ENCODE results near the gene SLX4. TPM values are rescaled to one million over a fixed set of nuclear protein-coding genes. Genes with fewer than 3 reads are reported as not detected.

The SLX4 gene
- total RNA-seq, 1 experiment from 2014 or later: 5.1 TPM

- Histone ChIP-seq H3K9ac (ENCODE audit: low read length) (no peak overlapping the region), H3K9me3 (ENCODE audit: low read length) (no peaks in the 10 kb centered on the region), H3K27ac (ENCODE audit: low read length) (no peak overlapping the region), H3K4me3 (ENCODE audit: low read length) (no peak overlapping the region), H3K4me2 (ENCODE audit: low read length) (no peak overlapping the region), H3K9me2 (replicated peaks; ENCODE audit: low read length) (no peaks in the 10 kb centered on the region), H3K36me3 (ENCODE audit: low read depth, low read length) (no peaks in the 10 kb centered on the region), H2AFZ (ENCODE audit: low read length) (no peak overlapping the region), H3K27me3 (ENCODE audit: low read length) (no peaks in the 10 kb centered on the region), H3F3A (ENCODE audit: low read length, unreplicated experiment) (no peaks in the 10 kb centered on the region), H4K20me1 (ENCODE audit: low read length) (no peaks in the 10 kb centered on the region), H3K79me2 (ENCODE audit: low read length) (no peaks in the 10 kb centered on the region), H3K4me1 (ENCODE audit: insufficient read depth, low read length) (no peaks in the 10 kb centered on the region)
- ChIA-PET CTCF (no interaction called here), POLR2A (ENCODE audit: unreplicated experiment) (no interaction called here)
- ATAC-seq: no peak
- no peak for TF ChIP-seq CTCF (conservative IDR thresholded peaks at IDR 0.05; ENCODE audit: low read depth, low read length)
- no peak for TF ChIP-seq EZH2phosphoT487 (IDR thresholded peaks at IDR 0.05; ENCODE audit: borderline replicate concordance, low read length)
- no peak for TF ChIP-seq EZH2 (IDR thresholded peaks at IDR 0.05; ENCODE audit: low read length, unreplicated experiment)
- BruUV-seq (replicated peaks): no TSS peak
- no peak for DNase-seq
- intact Hi-C loops (cut with micrococcal nuclease): no loop called here
These were observed 31.2 kb downstream of the SLX4 start for GRCh38 chr16:3580251-3580651.

DNA sequence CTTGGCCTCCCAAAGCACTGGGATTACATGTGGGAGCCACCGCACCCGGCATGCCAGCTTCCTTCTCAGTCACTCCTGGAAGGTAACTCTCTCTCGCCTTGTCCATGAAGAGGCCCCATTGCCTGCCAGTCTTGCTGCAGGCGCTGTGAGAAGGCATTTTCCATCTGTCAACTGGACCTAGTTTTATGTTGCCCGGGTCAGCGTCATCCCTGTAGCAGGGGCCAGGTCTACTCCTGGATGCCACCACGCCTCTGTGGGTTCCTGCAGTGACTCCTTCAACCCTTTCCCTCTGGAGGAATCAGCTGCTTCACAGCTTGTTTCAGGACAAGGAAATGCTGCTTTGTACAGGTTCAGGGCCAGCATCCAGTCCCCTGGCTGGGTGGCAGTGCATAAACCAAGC is 31.6 kb downstream of the SLX4 start:
- H3K4me1 ChIP-seq (ENCODE audit: insufficient read depth, low read length): no peaks in the 10 kb centered on the region
- no peaks in the 10 kb centered on the region for H3F3A ChIP-seq (ENCODE audit: low read length, unreplicated experiment)
- BruUV-seq (replicated peaks): no TSS peak
- POLR2A ChIA-PET (ENCODE audit: unreplicated experiment): no interaction called here
- no peaks in the 10 kb centered on the region for H3K79me2 ChIP-seq (ENCODE audit: low read length)
- H3K4me3 ChIP-seq (ENCODE audit: low read length): no peak overlapping the region
- H2AFZ ChIP-seq (ENCODE audit: low read length): no peak overlapping the region
- no peaks in the 10 kb centered on the region for H3K9me3 ChIP-seq (ENCODE audit: low read length)
- no peaks in the 10 kb centered on the region for H3K27me3 ChIP-seq (ENCODE audit: low read length)
- H3K27ac ChIP-seq (ENCODE audit: low read length): no peak overlapping the region
- CTCF ChIA-PET: no interaction called here
- no peaks in the 10 kb centered on the region for H4K20me1 ChIP-seq (ENCODE audit: low read length)
- no peak for DNase-seq
- intact Hi-C loops (cut with micrococcal nuclease): no loop called here
- H3K36me3 ChIP-seq (ENCODE audit: low read depth, low read length): no peaks in the 10 kb centered on the region
- no peak for ATAC-seq
- no peak for TF ChIP-seq EZH2 (IDR thresholded peaks at IDR 0.05; ENCODE audit: low read length, unreplicated experiment)
- no peak for TF ChIP-seq EZH2phosphoT487 (IDR thresholded peaks at IDR 0.05; ENCODE audit: borderline replicate concordance, low read length)
- TF ChIP-seq CTCF (conservative IDR thresholded peaks at IDR 0.05; ENCODE audit: low read depth, low read length): no peak
- no peak overlapping the region for H3K4me2 ChIP-seq (ENCODE audit: low read length)
- H3K9me2 ChIP-seq (replicated peaks; ENCODE audit: low read length): no peaks in the 10 kb centered on the region
- no peak overlapping the region for H3K9ac ChIP-seq (ENCODE audit: low read length)

- no peaks in the 10 kb centered on the region for H3K4me1 ChIP-seq (ENCODE audit: insufficient read depth, low read length)
- TF ChIP-seq EZH2 (IDR thresholded peaks at IDR 0.05; ENCODE audit: low read length, unreplicated experiment) (no peak), EZH2phosphoT487 (IDR thresholded peaks at IDR 0.05; ENCODE audit: borderline replicate concordance, low read length) (no peak), CTCF (conservative IDR thresholded peaks at IDR 0.05; ENCODE audit: low read depth, low read length) (no peak)
- H3K4me2 ChIP-seq (ENCODE audit: low read length): no peak overlapping the region
- H3K4me3 ChIP-seq (ENCODE audit: low read length): no peak overlapping the region
- H3K9me3 ChIP-seq (ENCODE audit: low read length): no peaks in the 10 kb centered on the region
- no peak for DNase-seq
- H3K27ac ChIP-seq (ENCODE audit: low read length): no peak overlapping the region
- intact Hi-C loops (cut with micrococcal nuclease): no loop called here
- H3F3A ChIP-seq (ENCODE audit: low read length, unreplicated experiment): no peaks in the 10 kb centered on the region
- no peaks in the 10 kb centered on the region for H3K36me3 ChIP-seq (ENCODE audit: low read depth, low read length)
- H3K9me2 ChIP-seq (replicated peaks; ENCODE audit: low read length): no peaks in the 10 kb centered on the region
- no TSS peak for BruUV-seq (replicated peaks)
- H3K79me2 ChIP-seq (ENCODE audit: low read length): no peaks in the 10 kb centered on the region
- peak; percentile 29; the same call in 1 of the 2 replicates for ATAC-seq
- H2AFZ ChIP-seq (ENCODE audit: low read length): no peak overlapping the region
- H3K27me3 ChIP-seq (ENCODE audit: low read length): no peaks in the 10 kb centered on the region
- CTCF ChIA-PET: no interaction called here
- H3K9ac ChIP-seq (ENCODE audit: low read length): no peak overlapping the region
- H4K20me1 ChIP-seq (ENCODE audit: low read length): no peaks in the 10 kb centered on the region
- POLR2A ChIA-PET (ENCODE audit: unreplicated experiment): no interaction called here
These were observed 32.5 kb downstream of the SLX4 start for GRCh38 chr16:3578610-3579551.

Data from PC-3 (cell line).